ENCODE data around the gene NUP54.

NUP54 gene

DNA sequence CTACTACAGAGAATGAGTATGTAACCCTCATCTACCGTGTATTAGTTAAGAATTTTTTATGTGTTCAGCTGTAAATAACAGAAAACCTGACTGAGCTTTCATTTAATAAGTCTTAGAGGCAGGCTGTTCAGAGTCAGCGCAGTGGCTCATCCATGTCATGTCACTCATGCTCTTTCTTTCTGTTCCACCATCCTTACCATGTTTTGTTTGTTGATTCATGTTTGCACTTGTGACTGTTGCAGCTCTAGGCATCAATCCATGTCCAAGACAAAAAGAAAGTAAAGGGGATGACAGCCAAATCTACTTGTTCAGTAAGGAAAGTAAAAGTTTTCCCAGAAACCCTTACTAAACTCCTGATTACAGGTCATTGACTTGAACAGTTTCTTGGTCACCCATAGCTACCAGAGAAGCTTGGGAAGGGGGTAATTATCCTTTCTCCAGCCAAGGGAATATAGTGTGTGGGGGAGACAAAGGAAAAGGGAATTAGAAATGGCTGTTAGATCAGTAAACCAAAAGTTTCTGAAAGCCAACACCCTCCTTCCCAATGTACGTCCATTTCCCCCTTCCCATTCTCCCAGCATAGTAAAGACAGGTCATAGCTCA is 64.7 kb downstream of the NUP54 start:
- H3K4me3 Mint-ChIP-seq: no peak overlapping the region
- ATAC-seq (replicated peaks) (no peak), DNase-seq (no peak)
- no peaks in the 10 kb centered on the region for H3K9me3 Mint-ChIP-seq
- H3K27me3 Mint-ChIP-seq: peaks cover 17 to 28% of the 10 kb centered on the region in 2 donors
- H3K4me1 Mint-ChIP-seq (ENCODE audit: low read depth in 2 of 2): peaks cover 2 to 3% of the 10 kb centered on the region in 2 donors
- no peaks in the 10 kb centered on the region for H3K36me3 Mint-ChIP-seq (ENCODE audit: insufficient read depth)
- H3K27ac Mint-ChIP-seq: no peak overlapping the region

DNA sequence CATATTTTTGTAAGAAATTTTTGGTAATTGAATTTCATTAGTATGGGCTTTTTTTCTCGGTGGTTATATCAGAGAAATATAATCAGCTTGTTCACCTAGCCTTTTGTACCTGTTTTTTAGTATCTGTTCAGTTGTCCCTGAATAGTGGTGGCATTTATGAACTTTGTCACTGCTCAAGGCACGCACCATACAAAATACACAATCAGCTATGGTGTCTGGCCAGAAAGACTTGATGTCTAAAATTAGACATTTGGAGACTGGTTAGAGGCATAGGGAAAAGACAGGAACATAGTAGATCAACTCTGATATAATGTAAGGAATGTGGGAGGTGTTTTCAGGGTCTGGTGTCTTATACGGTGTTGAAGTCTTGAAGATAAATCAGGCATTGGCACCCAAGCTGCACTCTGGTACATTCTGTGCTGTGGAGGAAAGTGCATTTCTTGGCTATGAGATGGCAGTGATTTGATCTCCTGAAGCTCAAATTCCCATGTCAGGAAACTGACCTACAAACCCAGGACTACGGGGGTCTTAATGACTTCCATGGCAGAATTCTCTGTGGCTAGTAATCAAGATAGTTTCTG is 70.1 kb downstream of the NUP54 start:
- Mint-ChIP-seq H3K27me3 (peaks cover 22% of the 10 kb centered on the region in 2 donors), H3K4me3 (no peak overlapping the region), H3K4me1 (ENCODE audit: low read depth in 2 of 2) (no peaks in the 10 kb centered on the region), H3K27ac (no peak overlapping the region), H3K36me3 (ENCODE audit: insufficient read depth) (no peaks in the 10 kb centered on the region), H3K9me3 (no peaks in the 10 kb centered on the region)
- ATAC-seq (replicated peaks): no peak
- no peak for DNase-seq

DNA sequence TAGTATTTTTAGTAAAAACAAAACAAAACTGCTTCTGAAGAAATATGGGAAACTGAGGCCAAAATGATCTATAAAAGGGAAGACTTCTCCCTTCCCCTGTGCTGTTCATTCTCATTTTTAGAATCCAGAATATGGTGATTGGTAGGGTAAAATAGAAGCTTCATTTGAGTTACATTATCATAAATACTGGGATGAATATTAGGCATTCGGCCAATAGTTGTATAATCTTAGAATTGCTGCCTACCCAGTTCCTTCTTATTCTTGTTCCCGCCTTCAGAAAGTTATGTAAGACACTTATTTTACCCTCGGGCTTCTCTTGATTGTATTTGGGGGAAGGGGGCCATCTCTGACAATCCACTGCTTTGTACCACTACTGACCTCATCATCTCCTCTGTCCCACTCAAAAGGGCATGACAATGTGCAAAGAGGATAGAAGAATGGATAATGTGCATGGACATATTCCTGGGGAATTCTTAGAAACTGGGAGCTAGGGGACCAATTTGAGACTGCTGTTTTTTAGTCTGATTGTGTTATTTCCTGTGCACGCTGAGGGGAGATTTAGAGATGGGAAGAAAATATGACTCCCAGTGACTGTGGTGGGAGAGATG is 73.1 kb downstream of the NUP54 start:
- no peak overlapping the region for H3K4me3 Mint-ChIP-seq
- no peaks in the 10 kb centered on the region for H3K4me1 Mint-ChIP-seq (ENCODE audit: low read depth in 2 of 2)
- DNase-seq: no peak
- no peak for ATAC-seq (replicated peaks)
- no peaks in the 10 kb centered on the region for H3K36me3 Mint-ChIP-seq (ENCODE audit: insufficient read depth)
- no peak overlapping the region for H3K27ac Mint-ChIP-seq
- H3K9me3 Mint-ChIP-seq: no peaks in the 10 kb centered on the region
- peaks cover 18 to 21% of the 10 kb centered on the region in 2 donors for H3K27me3 Mint-ChIP-seq

DNA sequence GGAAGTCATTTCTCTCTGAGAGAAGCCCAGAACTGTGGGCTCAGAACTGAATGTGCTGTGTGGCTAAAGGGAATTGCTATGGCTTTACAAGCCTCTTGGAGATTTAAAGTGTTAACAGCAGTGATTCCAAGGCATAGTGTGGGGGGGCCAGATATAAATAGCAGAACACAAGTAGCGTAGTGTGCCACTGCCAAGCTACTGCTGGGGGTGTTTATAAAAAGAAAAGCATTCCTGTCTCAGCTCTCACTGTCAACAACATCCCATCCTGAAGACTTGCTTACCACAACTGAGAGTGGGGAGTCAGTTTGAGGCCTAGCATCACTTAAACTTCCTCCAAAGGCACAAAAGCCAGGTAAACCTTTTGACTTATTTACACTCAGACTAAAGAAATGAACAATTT is 73.7 kb downstream of the NUP54 start, which contains the start of gene ART3:
ART3 (plus strand) TSS at position 242 of the 400 bp plus-strand sequence. CDS start 1,181 bp downstream, outside the sequence.
- Mint-ChIP-seq H3K4me3 (no peak within 1 kb of the TSS), H3K27ac (no peak within 1 kb of the TSS), H3K4me1 (ENCODE audit: low read depth in 2 of 2) (no peaks in the 10 kb centered on the region), H3K9me3 (no peaks in the 10 kb centered on the region), H3K27me3 (peaks cover 14 to 15% of the 10 kb centered on the region in 2 donors), H3K36me3 (ENCODE audit: insufficient read depth) (no peaks in the 10 kb centered on the region)
- ATAC-seq (replicated peaks): no peak
- no peak for DNase-seq

DNA sequence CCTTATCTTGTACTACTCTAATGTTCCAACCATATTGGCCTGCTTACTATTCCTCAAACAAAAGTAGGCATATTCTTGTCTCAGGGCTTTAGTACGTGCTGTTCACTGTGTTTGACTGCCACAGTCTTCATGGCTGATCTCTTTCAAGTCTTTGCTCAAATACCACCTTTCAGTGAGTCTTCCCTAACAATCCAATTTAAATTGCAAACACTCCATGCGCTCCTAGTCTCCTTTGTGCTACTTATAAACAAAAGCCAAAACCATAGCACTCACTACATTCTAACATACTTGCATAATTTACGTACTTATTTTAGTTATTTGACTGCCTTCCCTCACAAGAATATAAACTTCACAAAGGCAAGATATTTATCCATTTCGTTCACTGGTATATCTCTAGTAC is 75.4 kb downstream of the NUP54 start:
- H3K9me3 Mint-ChIP-seq: no peaks in the 10 kb centered on the region
- H3K4me3 Mint-ChIP-seq: no peak overlapping the region
- DNase-seq (no peak), ATAC-seq (replicated peaks) (no peak)
- no peak overlapping the region for H3K27ac Mint-ChIP-seq
- H3K36me3 Mint-ChIP-seq (ENCODE audit: insufficient read depth): no peaks in the 10 kb centered on the region
- no peaks in the 10 kb centered on the region for H3K27me3 Mint-ChIP-seq
- no peaks in the 10 kb centered on the region for H3K4me1 Mint-ChIP-seq (ENCODE audit: low read depth in 2 of 2)

DNA sequence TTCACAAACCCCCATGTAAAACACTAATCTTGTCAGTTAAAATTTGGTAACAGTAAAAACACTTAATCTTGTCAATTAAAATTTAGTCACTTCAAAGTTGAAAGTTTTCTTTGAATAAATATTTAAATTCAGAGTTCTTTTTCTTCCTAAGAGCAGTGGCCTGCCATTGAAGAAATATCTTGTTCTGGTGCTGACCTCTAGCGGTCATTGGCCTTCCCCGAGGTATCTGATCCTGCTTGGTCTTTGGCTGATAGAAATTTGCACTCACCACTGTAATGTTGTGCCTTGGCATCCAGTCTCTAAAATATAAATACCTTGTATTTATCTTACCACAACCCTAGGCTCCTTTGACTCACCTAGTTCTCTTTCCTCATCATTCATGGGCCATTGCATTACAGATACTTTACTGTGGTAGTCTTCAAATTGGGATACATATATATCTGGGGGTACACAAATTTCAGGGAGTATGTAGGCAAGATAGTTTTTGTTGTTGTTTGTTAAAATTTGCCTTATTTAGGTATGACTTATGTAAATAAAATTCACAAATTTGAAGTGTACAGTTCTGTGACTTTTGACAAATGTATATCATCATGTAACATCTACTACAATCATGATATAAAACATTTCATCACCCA is 80.4 kb downstream of the NUP54 start:
- peak; percentile 81 for ATAC-seq (replicated peaks)
- Mint-ChIP-seq H3K27ac (no peak overlapping the region), H3K27me3 (no peaks in the 10 kb centered on the region), H3K9me3 (no peaks in the 10 kb centered on the region), H3K4me3 (no peak overlapping the region), H3K36me3 (ENCODE audit: insufficient read depth) (peaks cover 3% of the 10 kb centered on the region), H3K4me1 (ENCODE audit: low read depth in 2 of 2) (no peaks in the 10 kb centered on the region)
- peak; percentile 60 to 67 (median 62) for DNase-seq

DNA sequence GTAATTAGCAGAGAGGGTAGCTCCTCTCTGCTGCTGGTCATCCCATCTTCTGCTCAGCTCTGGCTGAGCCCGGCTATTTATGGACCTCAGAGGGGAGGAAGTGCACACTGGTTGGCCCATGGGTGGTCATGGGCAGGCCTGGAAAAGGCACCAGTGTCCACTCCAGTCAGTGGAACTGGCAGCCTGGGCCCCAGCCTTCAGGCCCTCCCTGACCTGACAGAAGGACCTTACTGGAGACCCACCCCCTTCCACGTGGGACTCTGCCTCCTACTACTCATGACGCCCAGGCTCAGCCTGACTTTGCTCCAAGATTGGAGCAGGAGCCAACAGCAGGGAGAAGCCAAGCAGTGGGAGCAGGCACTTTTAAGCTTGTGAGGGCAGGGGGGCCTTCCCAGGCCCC is 81.7 kb downstream of the NUP54 start:
- no peak overlapping the region for H3K27ac Mint-ChIP-seq
- ATAC-seq (replicated peaks) (no peak), DNase-seq (no peak)
- H3K4me1 Mint-ChIP-seq (ENCODE audit: low read depth in 2 of 2): no peaks in the 10 kb centered on the region
- H3K9me3 Mint-ChIP-seq: no peaks in the 10 kb centered on the region
- no peaks in the 10 kb centered on the region for H3K27me3 Mint-ChIP-seq
- H3K36me3 Mint-ChIP-seq (ENCODE audit: insufficient read depth): peaks cover 3% of the 10 kb centered on the region
- H3K4me3 Mint-ChIP-seq: no peak overlapping the region

Data from effector memory CD8-positive, alpha-beta T cell (primary cell).